Measurements from ENCODE around the gene NME7. TPM values are rescaled to one million over a fixed set of nuclear protein-coding genes. Genes with fewer than 3 reads are reported as not detected.
A peak's percentile ranks its signal among the peaks of the same experiment; 100 is the strongest.
"Not testable (repeated sequence)": the region's sequence is repeated elsewhere in the genome, so short reads cannot be mapped to it uniquely, and the experiment has no call there.

NME7 gene
- total and polyA plus RNA-seq, 4 donors, result 6.2 to 43.7 (median 18.0) TPM

- Histone ChIP-seq H3K36me3 (ENCODE audit: control insufficient read depth in 4 of 4, insufficient read depth in 4 of 4, low read length in 4 of 4) (peaks cover 7 to 36% (median 27%) of the 10 kb centered on the region in 4 donors), H3K27ac (ENCODE audit: low read depth in 1 of 2, low read length in 1 of 2) (no peak overlapping the region), H3K4me3 (no peak overlapping the region), H3K9me3 (ENCODE audit: control insufficient read depth in 4 of 4, insufficient read depth in 3 of 4, low read length in 3 of 4) (no peaks in the 10 kb centered on the region), H3K27me3 (ENCODE audit: control insufficient read depth in 3 of 3, insufficient read depth in 3 of 3, low read length in 2 of 3) (no peaks in the 10 kb centered on the region), H3K9ac (ENCODE audit: insufficient read depth in 1 of 2, low read length in 2 of 2) (no peak overlapping the region), H3K4me1 (ENCODE audit: control insufficient read depth in 5 of 5, insufficient read depth in 5 of 5, low read length in 5 of 5) (peaks cover 0 to 30% (median 0%) of the 10 kb centered on the region in 5 donors)
- no peak for DNase-seq
- no peak for ATAC-seq (ENCODE audit: insufficient read depth, low FRiP score)
- TF ChIP-seq CTCF (IDR thresholded peaks at IDR 0.05; ENCODE audit: control extremely low read depth, extremely low read depth), result no peak
- WGBS, 2 donors, result 90 to 97% methylated on average over 3 of the region's 3 CpGs
Observed at GRCh38 chr1:169126335-169126734, 241.3 kb downstream of the NME7 start.

GRCh38 chr1:169125597-169125996 is 242.0 kb downstream of the NME7 start:
- not testable (repeated sequence) for H3K27me3 ChIP-seq (ENCODE audit: control insufficient read depth in 3 of 3, insufficient read depth in 3 of 3, low read length in 2 of 3); H3K9ac ChIP-seq (ENCODE audit: insufficient read depth in 1 of 2, low read length in 2 of 2); H3K4me3 ChIP-seq; DNase-seq; ATAC-seq (ENCODE audit: insufficient read depth, low FRiP score); H3K9me3 ChIP-seq (ENCODE audit: control insufficient read depth in 4 of 4, insufficient read depth in 3 of 4, low read length in 3 of 4); H3K27ac ChIP-seq (ENCODE audit: low read depth in 1 of 2, low read length in 1 of 2)
- Histone ChIP-seq H3K4me1 (ENCODE audit: control insufficient read depth in 5 of 5, insufficient read depth in 5 of 5, low read length in 5 of 5) (peaks cover 0 to 29% (median 0%) of the 10 kb centered on the region in 5 donors), H3K36me3 (ENCODE audit: control insufficient read depth in 4 of 4, insufficient read depth in 4 of 4, low read length in 4 of 4) (peaks cover 3 to 29% (median 24%) of the 10 kb centered on the region in 4 donors)
- 94 to 95% methylated on average over 6 of the region's 6 CpGs for WGBS, 2 donors

- WGBS, 2 donors, result 73 to 76% methylated on average over 2 of the region's 2 CpGs
- Histone ChIP-seq H3K4me3 (no peak overlapping the region), H3K27me3 (ENCODE audit: control insufficient read depth in 3 of 3, insufficient read depth in 3 of 3, low read length in 2 of 3) (no peaks in the 10 kb centered on the region), H3K4me1 (ENCODE audit: control insufficient read depth in 5 of 5, insufficient read depth in 5 of 5, low read length in 5 of 5) (peaks cover 0 to 36% (median 3%) of the 10 kb centered on the region in 5 donors), H3K9ac (ENCODE audit: insufficient read depth in 1 of 2, low read length in 2 of 2) (no peak overlapping the region), H3K9me3 (ENCODE audit: control insufficient read depth in 4 of 4, insufficient read depth in 3 of 4, low read length in 3 of 4) (no peaks in the 10 kb centered on the region), H3K27ac (ENCODE audit: low read depth in 1 of 2, low read length in 1 of 2) (no peak overlapping the region), H3K36me3 (ENCODE audit: control insufficient read depth in 4 of 4, insufficient read depth in 4 of 4, low read length in 4 of 4) (peaks cover 3 to 22% (median 20%) of the 10 kb centered on the region in 4 donors)
- peak; percentile 65 to 85 (median 68) for DNase-seq
- no peak for ATAC-seq (ENCODE audit: insufficient read depth, low FRiP score)
- TF ChIP-seq CTCF (IDR thresholded peaks at IDR 0.05; ENCODE audit: control extremely low read depth, extremely low read depth), result no peak
Observed at GRCh38 chr1:169124459-169124858, 243.1 kb downstream of the NME7 start.

GRCh38 chr1:169122976-169123375 is 244.6 kb downstream of the NME7 start:
- peak overlapping the region in 1 of 2 donors; percentile 33 for H3K27ac ChIP-seq (ENCODE audit: low read depth in 1 of 2, low read length in 1 of 2)
- peaks cover 0 to 28% (median 3%) of the 10 kb centered on the region in 5 donors for H3K4me1 ChIP-seq (ENCODE audit: control insufficient read depth in 5 of 5, insufficient read depth in 5 of 5, low read length in 5 of 5)
- WGBS, 2 donors, result 70 to 79% methylated on average over 6 of the region's 6 CpGs

More at GRCh38 chr1:169122976-169123375, 244.6 kb downstream of the NME7 start:
- TF ChIP-seq CTCF (IDR thresholded peaks at IDR 0.05; ENCODE audit: control extremely low read depth, extremely low read depth), result no peak
- Histone ChIP-seq H3K36me3 (ENCODE audit: control insufficient read depth in 4 of 4, insufficient read depth in 4 of 4, low read length in 4 of 4) (peaks cover 3 to 29% (median 12%) of the 10 kb centered on the region in 4 donors), H3K9me3 (ENCODE audit: control insufficient read depth in 4 of 4, insufficient read depth in 3 of 4, low read length in 3 of 4) (no peaks in the 10 kb centered on the region), H3K4me3 (no peak overlapping the region), H3K27me3 (ENCODE audit: control insufficient read depth in 3 of 3, insufficient read depth in 3 of 3, low read length in 2 of 3) (no peaks in the 10 kb centered on the region), H3K9ac (ENCODE audit: insufficient read depth in 1 of 2, low read length in 2 of 2) (no peak overlapping the region)
- no peak for ATAC-seq (ENCODE audit: insufficient read depth, low FRiP score)
- DNase-seq, result no peak

All from lung (tissue), 12 donors.